Progenitor cell of endocrine pancreas (in vitro differentiated cells): ENCODE data around the gene SUMO3. TPM values are rescaled to one million over a fixed set of nuclear protein-coding genes. Genes with fewer than 3 reads are reported as not detected.

Experiments
- DNase-seq: peaks from one replicate; pipeline ENCODE4 v3.0.0; 2021; ENCODE audit warnings: low spot score; ENCODE audit not compliant: unreplicated experiment
- H3K27ac Mint-ChIP-seq: 2 replicates; pipeline ENCODE4 v1.8.0; 2021; ENCODE audit warnings: mild to moderate bottlenecking, moderate library complexity, mixed read lengths
- H3K27me3 Mint-ChIP-seq: 2 replicates; pipeline ENCODE4 v1.8.0; 2021; ENCODE audit warnings: mixed read lengths
- H3K36me3 Mint-ChIP-seq: 2 replicates; pipeline ENCODE4 v1.8.0; 2022; ENCODE audit warnings: mixed read lengths; ENCODE audit not compliant: insufficient read depth
- H3K4me1 Mint-ChIP-seq: 2 replicates; pipeline ENCODE4 v1.8.0; 2021; ENCODE audit warnings: low read depth, mixed read lengths
- H3K4me3 Mint-ChIP-seq: 2 replicates; pipeline ENCODE4 v1.8.0; 2021; ENCODE audit warnings: low read depth, mild to moderate bottlenecking, moderate library complexity, mixed read lengths
- H3K9me3 Mint-ChIP-seq: 2 replicates; pipeline ENCODE4 v1.8.0; 2021; ENCODE audit warnings: low read depth, mixed read lengths
- CTCF ChIP-seq: fragments of 200-600 bp; sonication (generic); IDR thresholded peaks from one replicate; pipeline ENCODE4 v1.5.0; 2021; ENCODE audit warnings: antibody characterized with exemption, mild to moderate bottlenecking; ENCODE audit not compliant: unreplicated experiment
- total RNA-seq: library from RNA; stranded (reverse); gene quantifications from 2 replicates; pipeline ENCODE4 v1.2.1, GENCODE V29; 2021

SUMO3 gene
- total RNA-seq, 1 donor from 2014 or later = 65.0 TPM

GRCh38 chr21:44849616-44850130 is 31.8 kb upstream of the SUMO3 start:
- DNase-seq = no peak
- H3K4me1 Mint-ChIP-seq = peaks cover 14% of the 10 kb centered on the region
- no peak overlapping the region for H3K27ac Mint-ChIP-seq
- H3K27me3 Mint-ChIP-seq = peaks cover under 1% of the 10 kb centered on the region
- TF ChIP-seq CTCF = no peak
- H3K36me3 Mint-ChIP-seq = peaks cover 23% of the 10 kb centered on the region
- no peaks in the 10 kb centered on the region for H3K9me3 Mint-ChIP-seq
- no peak overlapping the region for H3K4me3 Mint-ChIP-seq

GRCh38 chr21:44848821-44849521 is 31.1 kb upstream of the SUMO3 start:
- no peaks in the 10 kb centered on the region for H3K9me3 Mint-ChIP-seq
- H3K27me3 Mint-ChIP-seq = peaks cover 6% of the 10 kb centered on the region
- TF ChIP-seq CTCF = no peak
- H3K27ac Mint-ChIP-seq = no peak overlapping the region
- peaks cover 18% of the 10 kb centered on the region for H3K36me3 Mint-ChIP-seq
- H3K4me1 Mint-ChIP-seq = peaks cover 14% of the 10 kb centered on the region
- no peak overlapping the region for H3K4me3 Mint-ChIP-seq
- no peak for DNase-seq

- no peak for TF ChIP-seq CTCF
- Mint-ChIP-seq H3K36me3 (peaks cover 14% of the 10 kb centered on the region), H3K4me3 (no peak overlapping the region), H3K9me3 (no peaks in the 10 kb centered on the region), H3K27ac (no peak overlapping the region), H3K4me1 (peaks cover 6% of the 10 kb centered on the region), H3K27me3 (peaks cover 8% of the 10 kb centered on the region)
- DNase-seq = no peak
Measured at GRCh38 chr21:44847261-44848056, 29.6 kb upstream of the SUMO3 start.

GRCh38 chr21:44846485-44847260 is 28.8 kb upstream of the SUMO3 start:
- no peak for TF ChIP-seq CTCF

GRCh38 chr21:44846224-44846484 is 28.3 kb upstream of the SUMO3 start:
- no peaks in the 10 kb centered on the region for H3K9me3 Mint-ChIP-seq
- no peak for DNase-seq
- H3K27ac Mint-ChIP-seq = no peak overlapping the region
- H3K4me1 Mint-ChIP-seq = peaks cover 6% of the 10 kb centered on the region
- H3K36me3 Mint-ChIP-seq = peaks cover 12% of the 10 kb centered on the region
- H3K4me3 Mint-ChIP-seq = peak overlapping the region; percentile 48
- H3K27me3 Mint-ChIP-seq = peaks cover 18% of the 10 kb centered on the region
- no peak for TF ChIP-seq CTCF

More at GRCh38 chr21:44846485-44847260, 28.8 kb upstream of the SUMO3 start:
- no peaks in the 10 kb centered on the region for H3K9me3 Mint-ChIP-seq
- H3K36me3 Mint-ChIP-seq = peaks cover 12% of the 10 kb centered on the region
- no peak overlapping the region for H3K27ac Mint-ChIP-seq
- peaks cover 14% of the 10 kb centered on the region for H3K27me3 Mint-ChIP-seq
- H3K4me1 Mint-ChIP-seq = peaks cover 6% of the 10 kb centered on the region
- no peak overlapping the region for H3K4me3 Mint-ChIP-seq
- DNase-seq = no peak
